ENCODE results near the gene CASP6.

The CASP6 gene

DNA sequence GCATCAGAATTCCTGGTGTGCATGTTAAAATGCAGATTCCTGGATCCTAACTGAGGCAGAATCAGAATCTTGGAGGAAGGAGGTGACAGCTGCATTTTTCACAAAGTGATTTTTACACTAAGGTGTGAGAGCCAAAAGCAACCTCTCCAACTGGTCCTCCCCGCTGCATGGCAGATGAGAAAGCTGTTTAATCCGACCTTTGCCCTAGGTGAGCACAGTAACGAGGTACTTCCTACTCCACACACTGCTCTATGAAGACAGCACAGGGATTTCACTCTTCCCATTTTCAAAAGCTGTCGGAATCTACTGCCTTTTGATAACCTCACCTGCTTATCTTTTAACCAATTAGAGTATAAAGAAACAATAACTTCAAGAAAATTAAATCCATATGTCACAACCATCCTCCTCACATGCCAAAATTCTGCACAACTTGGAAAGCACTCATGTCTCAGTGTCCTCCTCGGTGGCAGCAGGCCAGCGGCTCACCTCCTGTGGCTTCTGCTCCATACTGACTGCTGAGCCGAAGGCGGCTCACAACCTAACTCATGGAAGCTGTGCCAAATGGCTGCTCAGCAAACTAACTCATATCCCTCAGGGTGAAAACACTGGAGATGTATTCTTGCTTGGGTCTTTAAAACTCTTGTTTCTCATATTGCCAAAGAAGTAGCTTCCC is 3.6 kb downstream of the CASP6 start:
- TF ChIP-seq, protein P1, sequence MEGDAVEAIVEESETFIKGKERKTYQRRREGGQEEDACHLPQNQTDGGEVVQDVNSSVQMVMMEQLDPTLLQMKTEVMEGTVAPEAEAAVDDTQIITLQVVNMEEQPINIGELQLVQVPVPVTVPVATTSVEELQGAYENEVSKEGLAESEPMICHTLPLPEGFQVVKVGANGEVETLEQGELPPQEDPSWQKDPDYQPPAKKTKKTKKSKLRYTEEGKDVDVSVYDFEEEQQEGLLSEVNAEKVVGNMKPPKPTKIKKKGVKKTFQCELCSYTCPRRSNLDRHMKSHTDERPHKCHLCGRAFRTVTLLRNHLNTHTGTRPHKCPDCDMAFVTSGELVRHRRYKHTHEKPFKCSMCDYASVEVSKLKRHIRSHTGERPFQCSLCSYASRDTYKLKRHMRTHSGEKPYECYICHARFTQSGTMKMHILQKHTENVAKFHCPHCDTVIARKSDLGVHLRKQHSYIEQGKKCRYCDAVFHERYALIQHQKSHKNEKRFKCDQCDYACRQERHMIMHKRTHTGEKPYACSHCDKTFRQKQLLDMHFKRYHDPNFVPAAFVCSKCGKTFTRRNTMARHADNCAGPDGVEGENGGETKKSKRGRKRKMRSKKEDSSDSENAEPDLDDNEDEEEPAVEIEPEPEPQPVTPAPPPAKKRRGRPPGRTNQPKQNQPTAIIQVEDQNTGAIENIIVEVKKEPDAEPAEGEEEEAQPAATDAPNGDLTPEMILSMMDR (IDR thresholded peaks at IDR 0.05; ENCODE audit: unreplicated experiment in 3 of 3): no peak
- Mint-ChIP-seq H3K9me3 (no peaks in the 10 kb centered on the region), H3K4me1 (peaks cover 30% of the 10 kb centered on the region)

GRCh38 chr4:109698656-109699055 is 4.6 kb downstream of the CASP6 start:
- TF ChIP-seq, protein P1 (IDR thresholded peaks at IDR 0.05; ENCODE audit: unreplicated experiment in 3 of 3): no peak
- Mint-ChIP-seq H3K4me1 (peaks cover 22% of the 10 kb centered on the region), H3K36me3 (ENCODE audit: low read depth) (peaks cover 61% of the 10 kb centered on the region), H3K4me3 (peak overlapping the region in 1 of 3 experiments; percentile 22), H3K27me3 (ENCODE audit: low read depth) (no peaks in the 10 kb centered on the region), H3K9me3 (no peaks in the 10 kb centered on the region), H3K27ac (no peak overlapping the region)

More for the DNA sequence above, 3.6 kb downstream of the CASP6 start:
- peaks cover 51% of the 10 kb centered on the region for H3K36me3 Mint-ChIP-seq (ENCODE audit: low read depth)
- H3K27ac Mint-ChIP-seq: peak overlapping the region in 2 of 3 experiments; percentile 9 to 55
- H3K27me3 Mint-ChIP-seq (ENCODE audit: low read depth): no peaks in the 10 kb centered on the region
- H3K4me3 Mint-ChIP-seq: peak overlapping the region in 2 of 3 experiments; percentile 8 to 28

DNA sequence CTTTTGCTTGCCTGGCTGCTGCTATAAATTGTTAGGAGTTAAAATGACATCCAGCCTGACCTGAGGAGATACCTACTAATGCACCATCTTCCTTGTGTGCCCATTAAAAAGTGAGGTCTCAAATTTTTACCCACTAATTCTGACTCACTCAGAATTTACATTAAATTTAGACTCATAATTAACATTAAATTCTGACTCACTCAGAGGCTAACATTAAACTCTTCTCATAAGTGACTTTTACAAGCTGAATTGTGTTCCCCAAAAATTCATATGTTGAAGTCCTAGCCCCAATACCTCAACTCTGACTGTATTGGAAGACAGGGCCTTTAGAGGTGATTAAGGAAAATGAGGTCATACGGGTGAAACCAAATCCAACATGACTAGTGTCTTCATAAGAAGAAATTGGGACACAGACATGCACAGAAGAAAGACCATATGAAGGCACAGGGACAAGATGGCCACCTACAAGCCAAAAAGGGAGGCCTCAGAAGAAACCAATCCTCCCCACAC is 11.8 kb downstream of the CASP6 start:
- no peak overlapping the region for H3K27ac Mint-ChIP-seq
- TF ChIP-seq, protein P1 (IDR thresholded peaks at IDR 0.05; ENCODE audit: unreplicated experiment in 3 of 3): no peak
- no peaks in the 10 kb centered on the region for H3K27me3 Mint-ChIP-seq (ENCODE audit: low read depth)
- H3K36me3 Mint-ChIP-seq (ENCODE audit: low read depth): peaks cover 81% of the 10 kb centered on the region
- no peak overlapping the region for H3K4me3 Mint-ChIP-seq
- no peaks in the 10 kb centered on the region for H3K9me3 Mint-ChIP-seq
- H3K4me1 Mint-ChIP-seq: no peaks in the 10 kb centered on the region

DNA sequence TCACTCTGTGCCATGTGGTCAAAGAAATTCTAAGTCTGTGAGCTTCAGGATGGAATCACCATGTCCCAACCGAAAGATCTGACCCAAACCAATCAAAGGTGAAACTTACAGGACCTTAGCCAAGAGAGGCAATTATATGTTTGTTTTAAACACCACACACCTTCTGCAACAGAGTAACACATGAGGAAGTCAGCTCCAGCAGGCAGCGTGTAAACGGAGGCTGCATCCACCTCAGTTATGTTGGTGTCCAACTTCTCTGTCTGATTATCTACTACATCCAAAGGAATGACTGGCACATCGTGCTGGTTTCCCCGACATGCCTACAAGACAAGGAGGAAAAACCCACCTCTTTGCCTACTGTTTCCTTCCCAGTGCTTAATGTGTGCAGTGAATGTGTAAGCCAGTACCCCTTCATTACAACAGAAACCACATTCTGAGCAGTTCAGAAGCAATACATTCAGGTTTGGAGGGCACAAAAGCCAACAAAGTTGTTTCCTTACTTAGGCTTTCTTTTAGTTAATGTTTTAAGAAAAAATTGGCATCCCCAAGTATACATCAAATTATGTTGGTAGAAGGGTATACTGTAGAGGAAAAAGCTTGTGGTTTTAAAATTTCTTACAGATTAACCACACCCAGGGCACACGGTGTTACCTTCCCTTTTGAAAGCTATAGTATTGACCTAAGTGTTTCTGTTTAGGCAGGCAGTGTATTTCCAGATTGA is 12.4 kb downstream of the CASP6 start:
- TF ChIP-seq, protein P1 (IDR thresholded peaks at IDR 0.05; ENCODE audit: unreplicated experiment in 3 of 3): no peak
- no peaks in the 10 kb centered on the region for H3K9me3 Mint-ChIP-seq
- H3K27ac Mint-ChIP-seq: no peak overlapping the region
- no peak overlapping the region for H3K4me3 Mint-ChIP-seq
- H3K4me1 Mint-ChIP-seq: no peaks in the 10 kb centered on the region
- no peaks in the 10 kb centered on the region for H3K27me3 Mint-ChIP-seq (ENCODE audit: low read depth)
- H3K36me3 Mint-ChIP-seq (ENCODE audit: low read depth): peaks cover 76% of the 10 kb centered on the region

- TF ChIP-seq, protein P1 (IDR thresholded peaks at IDR 0.05; ENCODE audit: unreplicated experiment in 3 of 3): no peak
- no peaks in the 10 kb centered on the region for H3K27me3 Mint-ChIP-seq (ENCODE audit: low read depth)
- H3K36me3 Mint-ChIP-seq (ENCODE audit: low read depth): peaks cover 74% of the 10 kb centered on the region
- peak overlapping the region in 2 of 3 experiments; percentile 2 to 4 for H3K27ac Mint-ChIP-seq
- peaks cover 15% of the 10 kb centered on the region for H3K9me3 Mint-ChIP-seq
- no peaks in the 10 kb centered on the region for H3K4me1 Mint-ChIP-seq
- no peak overlapping the region for H3K4me3 Mint-ChIP-seq
Observed at GRCh38 chr4:109684727-109685126, 18.5 kb downstream of the CASP6 start.
